ENCODE data around the gene RXFP3.

The RXFP3 gene

DNA sequence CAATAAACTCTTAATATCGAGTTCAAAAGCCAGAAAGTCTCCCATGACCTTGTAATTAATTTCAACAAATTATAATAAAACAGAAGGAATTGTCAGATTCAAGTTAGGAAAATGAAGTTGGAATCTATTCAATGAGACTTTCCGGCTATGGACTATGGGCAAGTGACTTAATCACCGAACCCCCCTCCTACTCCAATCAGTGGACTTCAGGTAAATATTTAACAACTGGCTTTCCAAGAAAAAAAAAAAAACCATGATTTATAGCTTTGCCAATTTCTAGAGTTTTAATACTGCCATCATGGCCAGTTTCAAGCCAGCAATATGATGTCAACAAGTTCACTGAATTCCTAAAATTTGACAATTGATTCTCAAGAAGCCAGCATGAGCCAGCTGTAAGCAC, 43.8 kb downstream of the RXFP3 start:
- DNase-seq (ENCODE audit: low spot score), result no peak
- H3K4me3 ChIP-seq, result no peak overlapping the region
- TF ChIP-seq, protein P1, sequence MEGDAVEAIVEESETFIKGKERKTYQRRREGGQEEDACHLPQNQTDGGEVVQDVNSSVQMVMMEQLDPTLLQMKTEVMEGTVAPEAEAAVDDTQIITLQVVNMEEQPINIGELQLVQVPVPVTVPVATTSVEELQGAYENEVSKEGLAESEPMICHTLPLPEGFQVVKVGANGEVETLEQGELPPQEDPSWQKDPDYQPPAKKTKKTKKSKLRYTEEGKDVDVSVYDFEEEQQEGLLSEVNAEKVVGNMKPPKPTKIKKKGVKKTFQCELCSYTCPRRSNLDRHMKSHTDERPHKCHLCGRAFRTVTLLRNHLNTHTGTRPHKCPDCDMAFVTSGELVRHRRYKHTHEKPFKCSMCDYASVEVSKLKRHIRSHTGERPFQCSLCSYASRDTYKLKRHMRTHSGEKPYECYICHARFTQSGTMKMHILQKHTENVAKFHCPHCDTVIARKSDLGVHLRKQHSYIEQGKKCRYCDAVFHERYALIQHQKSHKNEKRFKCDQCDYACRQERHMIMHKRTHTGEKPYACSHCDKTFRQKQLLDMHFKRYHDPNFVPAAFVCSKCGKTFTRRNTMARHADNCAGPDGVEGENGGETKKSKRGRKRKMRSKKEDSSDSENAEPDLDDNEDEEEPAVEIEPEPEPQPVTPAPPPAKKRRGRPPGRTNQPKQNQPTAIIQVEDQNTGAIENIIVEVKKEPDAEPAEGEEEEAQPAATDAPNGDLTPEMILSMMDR (IDR thresholded peaks at IDR 0.05), result no peak
- no peak overlapping the region for H3K27ac ChIP-seq

DNA sequence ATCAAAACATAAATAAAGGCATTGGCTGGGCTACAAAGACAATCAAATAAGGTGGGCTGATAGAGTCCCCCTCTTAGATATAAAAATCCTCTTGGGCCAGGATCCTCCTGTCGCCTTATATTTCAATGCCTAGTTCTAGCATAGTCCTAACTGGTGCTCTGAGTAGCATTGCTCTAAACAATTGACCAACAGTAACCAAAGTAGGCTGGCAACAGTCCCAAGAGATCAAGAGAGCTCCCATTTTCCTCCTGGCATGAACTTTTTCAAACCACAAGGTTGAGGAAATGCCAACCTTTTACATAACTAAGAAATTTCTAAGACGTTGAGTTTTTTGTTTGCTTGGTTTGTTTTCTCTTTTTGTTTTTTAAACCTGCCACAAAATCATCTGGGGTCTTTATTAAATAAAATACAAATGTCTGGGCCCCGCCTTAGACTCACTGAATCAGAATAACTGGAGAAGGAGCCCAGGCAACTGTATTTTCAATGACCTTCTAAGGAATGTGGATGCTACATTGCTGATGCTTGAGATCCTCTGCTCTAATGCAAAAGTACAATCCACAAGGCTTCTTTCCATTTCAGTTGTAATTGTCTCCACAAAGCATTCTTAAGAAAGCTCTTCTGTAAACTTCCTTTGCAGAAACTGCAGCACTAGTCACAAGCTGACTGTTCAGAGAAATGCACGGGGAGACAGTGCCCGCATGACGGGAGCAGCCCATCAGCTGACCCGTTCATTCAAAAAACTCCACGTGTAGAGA, 45.4 kb downstream of the RXFP3 start:
- DNase-seq (ENCODE audit: low spot score), result no peak
- TF ChIP-seq, protein P1 (IDR thresholded peaks at IDR 0.05), result no peak
- no peak overlapping the region for H3K4me3 ChIP-seq
- H3K27ac ChIP-seq, result no peak overlapping the region

DNA sequence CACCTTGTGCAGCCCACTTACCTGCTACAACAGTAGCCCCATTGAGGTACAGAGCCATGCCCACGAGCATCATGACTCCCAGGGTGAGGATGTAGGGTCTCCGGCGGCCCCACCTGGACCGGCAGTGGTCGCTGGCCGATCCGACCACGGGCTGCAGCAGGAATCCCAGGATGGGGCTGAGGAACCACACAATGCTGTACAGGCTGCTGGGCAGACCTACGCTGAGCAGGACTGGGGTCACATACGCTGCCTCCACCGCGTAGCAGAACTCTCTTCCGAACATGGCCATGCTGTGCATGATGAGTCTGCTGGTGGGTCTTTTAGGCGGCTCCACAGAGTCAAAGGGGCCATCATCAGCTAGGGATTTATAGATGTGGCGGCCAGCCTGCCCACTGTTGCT, 48.0 kb downstream of the RXFP3 start:
- Histone ChIP-seq H3K27ac (no peak overlapping the region), H3K4me3 (no peak overlapping the region)
- no peak for DNase-seq (ENCODE audit: low spot score)
- TF ChIP-seq, protein P1 (IDR thresholded peaks at IDR 0.05), result no peak

DNA sequence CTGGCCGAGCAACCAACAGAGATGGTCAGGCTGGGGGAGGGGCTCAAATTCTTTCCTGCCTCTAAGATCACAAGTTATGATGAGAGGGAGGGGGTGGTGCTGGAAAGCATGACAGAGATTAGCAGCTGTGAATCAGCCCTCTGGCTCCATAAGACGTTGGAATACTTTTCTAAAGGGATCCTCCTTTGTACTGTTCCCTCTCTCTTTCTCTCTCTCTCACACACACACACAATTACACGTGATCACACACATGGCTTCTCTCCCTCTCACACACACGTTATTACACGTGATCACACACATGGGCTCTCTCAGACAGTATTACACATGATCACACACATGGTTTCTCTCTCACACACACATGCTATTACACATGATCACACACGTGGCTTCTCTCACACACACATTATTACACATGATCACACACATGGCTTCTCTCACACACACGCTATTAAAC, 48.5 kb downstream of the RXFP3 start, which contains the start of gene SLC45A2:
SLC45A2 (minus strand) TSS at position 23 of the 454 bp plus-strand sequence. CDS start 110 bp downstream, outside the sequence.
- no peak for DNase-seq (ENCODE audit: low spot score)
- TF ChIP-seq, protein P1 (IDR thresholded peaks at IDR 0.05), result no peak
- H3K27ac ChIP-seq, result no peak within 1 kb of the TSS
- no peak within 1 kb of the TSS for H3K4me3 ChIP-seq

DNA sequence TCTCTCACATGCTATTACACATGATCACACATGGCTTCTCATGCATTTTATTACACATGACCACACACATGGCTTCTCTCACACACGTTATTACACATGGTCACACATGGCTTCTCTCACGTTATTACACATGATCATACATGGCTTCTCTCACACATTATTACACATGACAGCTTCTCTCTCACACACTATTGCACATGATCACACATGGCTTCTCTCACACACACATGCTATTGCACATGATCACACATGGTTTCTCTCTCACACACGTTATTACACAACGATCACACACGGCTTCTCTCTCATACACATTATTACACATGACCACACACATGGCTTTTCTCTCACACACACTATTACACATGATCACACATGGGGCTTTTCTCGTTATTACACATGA, 49.3 kb downstream of the RXFP3 start:
- TF ChIP-seq, protein P1 (IDR thresholded peaks at IDR 0.05), result no peak
- Histone ChIP-seq H3K4me3 (no peak overlapping the region), H3K27ac (no peak overlapping the region)
- no peak for DNase-seq (ENCODE audit: low spot score)
